Measurements from ENCODE around the gene SEMA6B. TPM values are rescaled to one million over a fixed set of nuclear protein-coding genes. Genes with fewer than 3 reads are reported as not detected.

The SEMA6B gene
- polyA plus RNA-seq, 1 donor (not counting 4 experiments of a cell fraction or from before 2014, with no cell fraction given) = 0.41 TPM

GRCh38 chr19:4523306-4524110 lies 36.0 kb downstream of the SEMA6B start:
- H3K4me1 ChIP-seq (ENCODE audit: control insufficient read depth, extremely low read depth, insufficient read depth, low read length) = peaks cover 11% of the 10 kb centered on the region
- H4K20me1 ChIP-seq (ENCODE audit: control insufficient read depth, extremely low read depth, insufficient read depth, low read length) = no peaks in the 10 kb centered on the region
- DNase-seq (ENCODE audit: low read depth, low spot score) (no peak), FAIRE-seq (no peak)
- no peak overlapping the region for H3K4me2 ChIP-seq (ENCODE audit: control insufficient read depth, extremely low read depth, insufficient read depth, low read depth, low read length)
- no peak overlapping the region for H3K4me3 ChIP-seq (ENCODE audit: control insufficient read depth in 2 of 3, extremely low read depth in 1 of 3, insufficient read depth in 2 of 3, low read depth in 1 of 3, low read length in 3 of 3)
- dilution Hi-C loops (cut with MboI; ENCODE audit: extremely low pct_ligation_motif_present, low sequenced_read_pairs) = no loop called here
- H3K9me1 ChIP-seq (ENCODE audit: control insufficient read depth, extremely low read depth, insufficient read depth, low read length) = no peaks in the 10 kb centered on the region
- H3K9me3 ChIP-seq (ENCODE audit: control insufficient read depth, low read depth, low read length) = no peaks in the 10 kb centered on the region
- no peak for TF ChIP-seq EZH2 (IDR thresholded peaks at IDR 0.05; ENCODE audit: low read length)
- TF ChIP-seq CTCF (optimal IDR thresholded peaks at IDR 0.05 in 1 of 3, IDR thresholded peaks at IDR 0.05 in 1 of 3, conservative IDR thresholded peaks at IDR 0.05 in 1 of 3; ENCODE audit: extremely low read depth in 1 of 3, insufficient read depth in 2 of 3, low read length in 3 of 3) = peak; percentile 79 to 92 (median 88)
- H3K9ac ChIP-seq (ENCODE audit: control insufficient read depth, extremely low read depth, insufficient read depth, low read length) = no peak overlapping the region
- H3K36me3 ChIP-seq (ENCODE audit: control insufficient read depth in 2 of 2, extremely low read depth in 1 of 2, insufficient read depth in 2 of 2, low read length in 2 of 2) = no peaks in the 10 kb centered on the region
- no peaks in the 10 kb centered on the region for H3K79me2 ChIP-seq (ENCODE audit: control insufficient read depth, insufficient read depth, low read length)
- no peak overlapping the region for H2AFZ ChIP-seq (ENCODE audit: control insufficient read depth, low read length)
- H3K27me3 ChIP-seq (ENCODE audit: control insufficient read depth, extremely low read depth, insufficient read depth, low read length) = peaks cover 8% of the 10 kb centered on the region
- no peak overlapping the region for H3K27ac ChIP-seq (ENCODE audit: control insufficient read depth, insufficient read depth, low read length)

- no peak overlapping the region for H3K9ac ChIP-seq (ENCODE audit: control insufficient read depth, extremely low read depth, insufficient read depth, low read length)
- H3K36me3 ChIP-seq (ENCODE audit: control insufficient read depth in 2 of 2, extremely low read depth in 1 of 2, insufficient read depth in 2 of 2, low read length in 2 of 2) = no peaks in the 10 kb centered on the region
- no peak overlapping the region for H3K4me3 ChIP-seq (ENCODE audit: control insufficient read depth in 2 of 3, extremely low read depth in 1 of 3, insufficient read depth in 2 of 3, low read depth in 1 of 3, low read length in 3 of 3)
- no peaks in the 10 kb centered on the region for H4K20me1 ChIP-seq (ENCODE audit: control insufficient read depth, extremely low read depth, insufficient read depth, low read length)
- no peak overlapping the region for H3K4me2 ChIP-seq (ENCODE audit: control insufficient read depth, extremely low read depth, insufficient read depth, low read depth, low read length)
- H3K9me3 ChIP-seq (ENCODE audit: control insufficient read depth, low read depth, low read length) = no peaks in the 10 kb centered on the region
- H3K27ac ChIP-seq (ENCODE audit: control insufficient read depth, insufficient read depth, low read length) = no peak overlapping the region
- H3K27me3 ChIP-seq (ENCODE audit: control insufficient read depth, extremely low read depth, insufficient read depth, low read length) = peaks cover 8% of the 10 kb centered on the region
- no peak for TF ChIP-seq EZH2 (IDR thresholded peaks at IDR 0.05; ENCODE audit: low read length)
- no peaks in the 10 kb centered on the region for H3K9me1 ChIP-seq (ENCODE audit: control insufficient read depth, extremely low read depth, insufficient read depth, low read length)
- peaks cover 11% of the 10 kb centered on the region for H3K4me1 ChIP-seq (ENCODE audit: control insufficient read depth, extremely low read depth, insufficient read depth, low read length)
- no peak for DNase-seq (ENCODE audit: low read depth, low spot score)
- no peaks in the 10 kb centered on the region for H3K79me2 ChIP-seq (ENCODE audit: control insufficient read depth, insufficient read depth, low read length)
- dilution Hi-C loops (cut with MboI; ENCODE audit: extremely low pct_ligation_motif_present, low sequenced_read_pairs) = no loop called here
- no peak for FAIRE-seq
- H2AFZ ChIP-seq (ENCODE audit: control insufficient read depth, low read length) = no peak overlapping the region
Observed at GRCh38 chr19:4522291-4523002, 37.0 kb downstream of the SEMA6B start.

All from keratinocyte (primary cell).